NCI-H1417 treated with DMSO at 0.1 percent for 48 hours (cell line): Measurements from ENCODE around the gene PACRG.
"Not testable (repeated sequence)": the region's sequence is repeated elsewhere in the genome, so short reads cannot be mapped to it uniquely, and the experiment has no call there.

Experiments used
- DNase-seq: peaks from one replicate; lab custom pipeline; 2025; lab: John Stamatoyannopoulos, UW

PACRG gene

DNA sequence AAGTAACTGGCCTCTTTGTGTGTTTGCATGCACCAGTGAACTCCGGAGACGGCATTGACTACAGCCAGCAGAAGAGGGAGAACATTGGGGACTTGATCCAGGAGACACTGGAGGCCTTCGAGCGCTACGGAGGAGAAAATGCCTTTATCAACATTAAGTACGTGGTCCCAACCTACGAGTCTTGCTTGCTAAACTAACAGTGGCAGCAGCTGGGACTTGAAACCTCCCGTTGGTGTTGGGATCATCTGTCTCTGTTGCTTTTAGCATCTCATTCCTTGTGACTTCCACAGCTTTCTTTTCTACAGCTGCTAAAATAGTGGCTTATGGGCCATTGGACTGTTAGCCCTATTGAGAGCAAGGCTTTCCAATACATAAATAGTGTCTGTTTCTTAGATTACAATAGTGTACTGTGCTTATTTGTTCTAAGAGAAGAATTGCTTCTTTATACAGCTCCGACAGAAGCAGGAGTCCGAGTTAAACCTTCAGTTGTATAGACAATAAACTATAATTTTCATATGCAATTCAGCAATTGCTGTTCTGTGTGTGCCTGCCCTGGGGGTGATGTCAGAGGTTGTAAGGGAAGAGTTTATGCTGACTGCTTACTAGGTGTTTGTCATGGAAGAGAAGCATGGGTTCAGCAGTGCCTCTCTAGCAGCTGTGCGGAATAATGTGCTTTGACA lies 587.2 kb downstream of the PACRG start:
- no peak for DNase-seq

DNA sequence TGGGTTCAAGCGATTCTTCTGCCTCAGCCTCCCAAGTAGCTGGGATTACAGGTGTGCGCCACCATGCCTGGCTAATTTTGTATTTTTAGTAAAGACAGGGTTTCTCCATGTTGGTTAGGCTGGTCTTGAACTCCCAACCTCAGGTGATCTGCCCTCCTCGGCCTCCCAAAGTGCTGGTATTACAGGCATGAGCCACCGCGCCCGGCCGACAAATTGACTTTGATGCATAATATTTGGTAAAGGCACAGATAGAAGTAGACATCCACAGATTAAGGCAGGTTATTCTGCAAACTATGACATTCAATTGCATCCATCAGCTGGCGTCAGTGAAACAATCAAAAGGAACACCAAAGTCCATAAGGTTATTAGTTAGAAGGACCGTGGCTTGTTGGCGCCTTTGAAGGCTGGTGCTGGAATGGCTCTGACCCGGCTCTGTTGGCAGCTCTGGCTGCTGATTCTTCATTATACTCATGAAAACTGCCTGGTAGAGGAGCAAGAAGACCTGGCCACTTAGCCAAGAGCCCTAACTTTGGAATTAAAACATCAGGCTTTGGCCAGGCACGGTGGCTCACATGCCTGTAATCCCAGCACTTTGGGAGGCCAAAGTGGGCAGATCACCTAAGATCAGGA lies 589.2 kb downstream of the PACRG start:
- not testable (repeated sequence) for DNase-seq

DNA sequence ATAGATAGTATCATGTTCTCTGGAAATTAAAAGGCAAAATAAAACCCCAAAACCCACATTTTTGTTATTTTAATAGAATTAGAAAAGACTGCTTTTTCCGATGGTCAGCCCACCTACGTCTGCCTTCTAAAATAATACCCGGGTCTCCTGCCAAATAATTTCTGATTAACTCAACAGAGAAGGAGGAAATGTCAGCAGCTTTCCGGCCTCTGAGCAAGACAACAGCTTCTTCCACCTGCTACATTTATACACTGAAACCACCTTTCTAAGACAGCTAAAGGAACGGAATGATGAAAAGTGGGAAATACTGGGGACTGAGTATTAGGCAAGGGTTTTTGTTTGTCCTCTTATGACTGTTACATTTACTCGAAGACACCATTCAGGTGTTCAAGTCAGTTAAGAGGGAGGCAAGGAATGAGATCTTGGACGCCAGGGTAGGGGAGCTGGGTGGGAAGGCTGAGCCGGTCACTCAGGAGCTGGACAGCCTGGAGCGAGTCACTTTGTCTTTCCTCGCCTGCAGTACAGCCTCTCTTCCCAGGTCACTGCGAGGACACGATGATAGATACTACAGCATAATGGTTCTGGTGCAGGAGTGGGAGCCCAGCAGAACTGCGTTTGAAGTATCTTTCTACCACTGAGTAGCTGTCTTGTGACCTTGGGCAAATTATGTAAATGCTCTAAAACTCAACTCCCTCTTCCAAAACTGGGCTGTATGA lies 590.5 kb downstream of the PACRG start:
- DNase-seq: no peak

DNA sequence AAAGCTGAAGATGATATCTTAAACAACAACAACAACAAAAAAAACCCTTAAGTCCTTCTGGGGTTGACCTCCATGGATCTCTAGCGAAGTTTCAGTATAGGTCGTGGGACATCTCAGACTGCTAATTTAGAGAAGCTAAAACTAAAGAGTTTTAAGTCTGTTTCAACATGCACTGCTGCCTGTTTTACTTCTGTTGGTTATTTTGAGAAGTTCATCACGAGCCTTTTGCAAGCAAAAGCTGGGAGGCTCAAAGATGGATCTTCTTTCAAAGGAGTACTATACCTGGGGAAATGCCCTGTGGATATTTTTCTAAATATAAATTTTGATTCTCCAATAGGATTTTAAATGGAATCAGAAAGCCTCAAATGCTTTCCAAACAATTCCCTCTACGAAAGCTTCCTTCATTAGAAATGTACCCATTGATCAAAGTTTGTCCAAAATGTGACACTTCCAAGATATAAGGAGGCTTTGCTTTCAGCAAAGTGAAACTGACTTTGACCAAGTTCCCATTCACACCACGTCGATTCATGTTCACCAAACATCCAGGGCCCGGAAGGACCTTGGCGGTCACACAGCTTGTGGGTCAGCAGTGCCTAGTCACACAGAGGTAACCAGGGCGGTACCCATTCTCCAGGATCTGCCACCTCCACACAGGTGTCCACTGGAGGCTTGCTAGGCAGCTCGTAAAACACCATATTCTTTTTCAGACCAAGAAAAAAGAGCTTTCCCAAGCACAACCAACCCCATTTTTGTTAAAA lies 592.0 kb downstream of the PACRG start:
- DNase-seq: no peak

DNA sequence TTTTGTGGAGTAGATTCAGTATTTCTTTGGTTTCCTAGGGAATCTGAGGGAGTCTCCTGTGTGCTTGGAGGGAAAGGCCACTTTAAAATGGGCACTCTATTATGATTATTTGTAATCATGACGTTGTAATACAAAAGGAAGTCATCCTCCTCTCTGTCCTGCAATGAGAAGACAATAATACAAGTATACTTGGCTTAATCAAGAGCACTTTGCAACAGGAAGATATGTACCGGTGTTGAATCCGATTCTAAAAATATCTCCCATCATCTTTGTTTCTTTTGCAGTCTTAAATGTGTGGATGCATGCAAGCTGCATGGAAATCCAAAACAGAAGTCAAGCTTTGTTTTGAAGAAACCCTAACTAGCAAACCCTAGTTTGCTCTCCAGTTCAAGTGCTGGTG lies 592.6 kb downstream of the PACRG start:
- no peak for DNase-seq

DNA sequence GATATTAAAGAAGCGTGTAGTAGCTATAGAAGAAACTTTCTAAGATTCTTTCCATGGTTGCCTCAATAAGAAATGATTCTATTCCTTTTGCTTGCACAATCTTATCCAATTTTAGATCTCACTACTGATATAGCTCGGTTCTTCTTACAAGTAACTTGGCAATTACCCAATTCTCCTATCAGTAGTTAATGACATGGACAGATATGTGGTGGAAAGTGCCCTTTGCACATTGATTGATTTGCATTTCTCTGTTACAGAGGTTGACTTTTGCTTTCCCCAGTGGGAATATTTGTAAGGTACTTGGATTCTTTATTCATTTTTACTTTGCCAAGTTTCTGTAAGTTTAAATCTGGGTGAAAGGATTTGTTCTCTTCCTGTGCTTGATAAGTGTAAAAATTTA lies 593.0 kb downstream of the PACRG start:
- DNase-seq: no peak

DNA sequence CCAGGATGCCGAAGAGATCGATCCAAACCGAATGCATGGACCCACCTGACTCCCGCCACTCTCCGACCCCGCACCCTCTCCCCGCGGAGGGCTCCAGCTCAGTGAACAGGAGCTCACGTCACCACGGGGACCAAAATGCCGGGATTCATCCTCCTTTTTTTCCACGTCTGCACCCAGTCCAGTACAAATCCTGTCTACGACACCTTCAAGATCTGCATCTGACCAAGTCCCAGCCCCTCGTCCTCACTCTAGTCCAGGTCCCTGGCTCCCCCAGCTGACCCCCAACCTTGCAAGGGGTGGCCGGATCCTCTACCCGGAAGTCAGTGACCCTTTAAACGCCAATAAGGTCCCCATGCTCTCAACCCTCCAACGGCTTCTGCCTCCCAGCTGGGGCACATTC lies 593.9 kb downstream of the PACRG start:
- no peak for DNase-seq

DNA sequence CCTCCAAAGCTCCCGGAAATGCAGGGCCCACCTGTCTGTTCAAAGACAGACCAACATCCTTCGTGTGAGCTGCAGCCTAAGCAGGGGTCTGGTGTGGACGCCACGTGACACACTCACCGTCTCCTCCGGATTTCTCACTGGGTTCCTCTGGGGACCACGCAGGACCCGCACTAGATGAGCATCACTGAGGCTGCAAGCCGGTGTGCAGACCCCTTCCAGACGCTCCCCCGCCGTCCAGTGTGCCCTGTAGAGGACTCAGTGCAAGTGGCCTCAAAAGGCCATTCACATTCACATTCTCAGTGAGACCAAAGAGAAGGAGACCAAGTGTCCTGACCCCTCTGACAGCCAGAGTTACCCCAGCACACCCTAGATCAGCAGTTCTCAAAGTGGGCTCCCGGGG lies 595.5 kb downstream of the PACRG start:
- no peak for DNase-seq

DNA sequence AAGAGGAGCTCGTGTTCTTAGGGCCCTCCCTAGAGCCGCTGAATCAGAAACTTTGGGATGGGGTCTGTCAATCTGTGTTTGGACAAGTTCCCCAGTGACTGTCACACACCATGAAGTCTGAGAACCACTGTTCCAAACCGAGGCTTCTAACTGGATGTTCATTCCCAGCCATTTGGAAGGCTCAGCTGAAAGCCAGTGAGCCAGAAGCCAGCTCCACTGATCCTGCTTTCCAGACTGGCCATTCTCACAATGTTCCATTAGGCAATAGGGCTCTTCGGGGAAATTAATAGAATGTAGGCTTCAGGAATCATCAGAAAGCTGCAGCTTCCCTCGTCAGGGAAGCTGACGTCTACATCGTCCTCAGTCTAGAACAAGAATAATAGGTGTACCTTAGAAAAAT lies 595.9 kb downstream of the PACRG start:
- no peak for DNase-seq

DNA sequence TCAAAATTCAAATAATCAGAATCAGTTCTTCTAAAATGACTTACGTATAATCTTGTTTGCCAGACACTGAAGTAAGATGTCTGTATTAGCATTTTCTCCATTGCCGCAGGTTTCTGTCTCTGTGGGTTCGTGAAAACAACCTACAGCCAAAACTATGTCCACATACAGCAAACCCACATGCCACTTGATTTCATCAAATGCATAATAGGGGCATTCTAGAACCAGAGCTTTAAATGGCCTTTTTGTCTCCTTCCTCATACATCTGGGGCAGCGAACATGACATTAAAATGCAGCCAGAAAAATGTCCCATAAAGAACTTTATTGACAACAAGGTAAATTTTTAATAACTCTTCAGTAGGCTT lies 596.5 kb downstream of the PACRG start:
- no peak for DNase-seq

DNA sequence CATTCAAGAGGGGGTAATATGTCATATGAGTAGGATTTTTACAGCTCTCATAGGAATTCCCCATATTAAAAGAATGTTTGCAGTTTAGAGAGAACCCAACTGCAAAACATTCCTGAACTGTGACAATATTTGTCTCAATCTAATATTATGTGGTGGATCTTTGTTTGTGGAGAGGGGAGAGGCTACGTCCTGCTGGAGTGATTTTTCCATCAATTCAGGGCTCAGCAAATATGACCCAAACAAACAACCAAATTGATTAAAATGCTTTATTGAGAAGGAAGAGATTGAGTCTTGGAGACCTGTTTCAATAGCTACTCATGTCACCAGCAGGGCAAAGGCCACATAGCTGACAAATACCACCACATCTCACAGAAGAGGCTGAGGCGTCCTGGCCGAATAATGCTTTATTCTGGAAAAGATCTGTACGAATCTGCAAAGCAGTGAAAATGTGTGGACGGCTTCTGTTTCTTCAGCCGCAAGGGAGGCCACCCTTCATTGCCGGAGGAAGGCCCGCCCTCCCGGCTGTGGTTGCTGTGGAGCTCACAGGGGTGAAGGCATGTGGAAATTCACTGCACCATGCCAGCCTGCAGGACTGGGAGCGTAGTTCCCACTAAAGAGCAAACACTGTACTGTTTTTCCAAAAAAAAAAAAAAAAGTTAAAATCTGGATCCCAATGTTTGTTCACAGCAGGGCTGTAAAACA lies 597.1 kb downstream of the PACRG start:
- no peak for DNase-seq

DNA sequence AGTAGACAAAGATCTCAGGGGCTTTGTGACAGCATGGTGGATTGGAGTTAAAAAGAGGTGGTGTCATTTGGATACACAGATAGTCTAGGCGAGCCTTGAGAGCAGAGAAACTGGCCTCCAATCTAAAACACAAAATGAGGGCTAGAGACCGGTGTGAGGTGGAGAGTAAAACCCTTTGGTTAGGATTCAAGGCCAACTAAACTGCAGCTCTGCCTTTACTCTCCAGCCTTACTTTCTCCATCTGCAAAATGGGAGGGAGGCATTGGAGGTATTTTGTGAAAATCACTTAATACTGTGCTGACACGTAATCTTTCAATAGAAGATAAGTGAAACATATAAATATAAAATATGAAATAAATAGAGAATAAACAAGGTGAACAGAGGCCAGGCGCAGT lies 597.6 kb downstream of the PACRG start:
- DNase-seq: no peak

DNA sequence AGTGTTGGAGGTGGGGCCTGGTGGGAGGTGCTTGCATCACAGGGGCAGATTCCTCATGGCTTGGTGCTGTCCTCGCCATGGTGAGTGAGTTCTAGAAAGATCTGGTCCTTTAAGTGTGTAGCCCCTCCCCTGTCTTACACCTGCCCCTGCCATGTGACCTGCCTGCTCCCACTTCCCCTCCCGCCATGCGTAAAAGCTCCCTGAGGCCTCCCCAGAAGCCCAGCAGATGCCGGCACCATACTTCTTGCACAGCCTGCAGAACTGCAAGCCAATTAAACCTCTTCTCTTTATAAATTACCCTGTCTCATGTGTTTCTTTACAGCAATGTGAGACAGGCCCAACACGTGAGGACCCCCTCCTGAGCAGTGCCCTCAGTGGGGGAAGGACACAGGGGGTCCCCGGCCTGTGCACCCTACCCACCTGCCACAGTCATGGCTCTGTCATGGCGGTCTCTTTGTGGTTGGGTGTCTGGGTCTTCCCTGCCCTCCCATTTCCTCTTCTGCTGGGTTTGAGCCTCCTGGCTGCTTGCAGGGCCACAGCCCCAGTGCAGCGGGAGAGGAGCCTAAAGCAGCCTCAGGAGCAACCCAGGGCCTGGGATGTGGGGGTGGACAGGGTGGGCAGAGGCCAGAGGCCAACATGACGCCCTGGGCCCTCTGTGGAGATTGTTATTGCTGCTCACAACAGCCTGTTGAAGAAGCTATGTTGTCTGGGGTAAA lies 599.5 kb downstream of the PACRG start:
- no peak for DNase-seq

DNA sequence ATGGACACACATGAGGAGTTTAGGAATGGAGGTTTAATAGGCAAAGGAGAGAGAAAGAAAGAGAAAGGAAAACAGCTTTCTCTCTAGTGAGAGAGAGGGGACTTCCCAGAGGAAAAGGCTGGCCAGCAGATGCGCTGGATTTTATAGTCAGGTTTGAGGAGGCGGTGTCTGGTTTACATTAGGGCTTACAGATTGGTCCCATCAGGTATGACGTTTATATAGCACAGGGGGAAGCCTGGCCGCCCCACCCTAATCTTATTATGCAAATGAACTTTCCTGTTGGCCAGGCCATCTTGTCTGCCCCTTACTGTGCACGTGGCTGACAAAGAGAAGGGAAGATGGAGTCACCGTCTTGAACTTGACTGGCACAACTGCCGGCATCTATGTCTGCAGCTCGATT lies 600.1 kb downstream of the PACRG start:
- DNase-seq: no peak

DNA sequence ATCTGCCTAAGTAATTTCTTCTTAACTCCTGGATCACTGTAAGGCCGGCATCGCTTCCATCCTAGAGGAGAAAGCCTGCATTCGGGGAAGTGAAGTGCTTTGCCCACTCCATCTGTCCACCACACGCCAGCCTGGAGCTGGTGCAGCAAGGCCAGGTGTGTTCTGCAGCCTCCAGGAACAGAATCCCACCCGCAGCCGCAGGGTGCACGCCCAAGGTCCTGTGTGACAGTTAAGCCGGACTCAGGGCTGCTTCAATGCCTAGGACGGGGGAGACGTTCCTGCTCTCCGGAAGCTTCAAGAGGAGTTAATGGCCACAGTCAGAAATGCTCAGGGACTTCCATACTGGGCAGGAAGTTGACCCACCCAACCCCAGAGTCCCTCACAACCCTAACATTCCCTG lies 600.6 kb downstream of the PACRG start:
- no peak for DNase-seq

DNA sequence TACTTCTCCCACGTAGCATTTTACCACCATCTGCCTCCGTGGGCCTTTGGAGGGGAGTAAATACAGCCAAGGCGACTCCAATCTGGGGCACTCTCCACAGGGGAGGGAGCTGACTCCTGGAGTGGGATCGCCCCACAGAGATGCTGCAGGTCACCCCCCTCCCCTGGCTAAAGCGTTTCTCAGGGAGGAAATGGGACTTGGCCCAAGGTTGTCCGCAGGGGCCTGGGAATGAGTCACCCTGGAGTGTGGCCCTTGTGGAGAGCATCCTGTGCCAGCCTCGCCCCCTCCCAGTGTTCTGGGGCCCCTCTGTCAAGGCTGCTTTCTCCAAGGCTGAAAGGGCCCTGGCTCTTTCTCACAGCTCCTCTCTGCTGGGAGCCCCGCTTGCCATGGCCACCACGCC lies 602.2 kb downstream of the PACRG start:
- no peak for DNase-seq

DNA sequence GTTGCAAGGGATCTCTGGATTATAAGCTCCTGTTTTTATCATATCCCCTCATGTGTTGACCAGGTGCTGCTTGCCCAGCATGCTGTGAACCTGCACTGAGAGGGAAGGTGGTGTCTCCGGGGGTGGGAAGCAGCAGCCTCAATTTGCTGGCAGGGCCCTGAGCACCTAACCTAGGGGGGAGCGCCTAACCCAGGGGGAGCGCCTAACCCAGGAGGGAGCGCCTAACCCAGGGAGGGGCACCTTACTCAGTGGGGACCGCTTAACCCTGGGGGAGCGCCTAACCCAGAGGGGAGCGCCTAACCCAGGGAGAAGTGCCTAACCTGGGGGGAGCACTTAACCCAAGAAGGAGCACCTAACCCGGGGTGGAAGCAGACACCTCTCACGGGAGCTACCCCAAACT lies 603.5 kb downstream of the PACRG start:
- DNase-seq: no peak

DNA sequence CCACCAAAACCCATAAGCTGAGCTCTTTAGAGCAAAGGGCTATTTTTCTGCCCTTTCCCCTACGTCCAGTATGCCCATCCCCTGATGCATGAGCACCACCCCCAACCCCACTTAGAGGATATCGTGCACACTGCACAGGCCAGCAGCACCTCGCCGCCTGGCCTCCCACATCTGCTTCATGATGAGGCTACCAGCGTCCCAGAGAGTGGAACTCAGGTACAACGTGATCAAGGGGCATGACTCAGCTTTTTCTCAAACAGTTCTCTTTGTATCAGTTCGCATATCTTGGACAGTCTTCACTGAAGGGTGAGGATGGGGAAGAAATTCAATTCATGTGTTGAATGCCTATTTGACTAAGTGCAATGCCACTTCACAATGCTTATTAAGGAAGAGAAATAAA lies 604.8 kb downstream of the PACRG start:
- DNase-seq: no peak

DNA sequence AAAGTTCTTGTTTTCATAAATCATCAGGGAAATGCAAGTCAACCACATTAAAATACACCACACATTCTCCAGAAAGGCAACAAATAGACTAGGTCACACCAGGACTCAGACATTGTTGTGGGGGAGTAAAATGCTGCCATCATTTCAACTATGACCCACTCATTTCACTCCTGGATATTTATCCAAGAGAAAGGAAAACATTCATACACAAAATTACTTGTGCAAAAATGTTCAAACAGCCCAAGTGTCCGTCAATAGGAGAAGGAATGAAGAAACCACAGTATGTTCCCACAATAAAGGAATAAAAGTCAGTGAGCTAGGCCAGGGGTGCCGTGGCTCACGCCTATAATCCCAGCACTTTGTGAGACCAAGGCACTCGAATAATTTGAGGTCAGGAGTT lies 605.3 kb downstream of the PACRG start:
- no peak for DNase-seq

DNA sequence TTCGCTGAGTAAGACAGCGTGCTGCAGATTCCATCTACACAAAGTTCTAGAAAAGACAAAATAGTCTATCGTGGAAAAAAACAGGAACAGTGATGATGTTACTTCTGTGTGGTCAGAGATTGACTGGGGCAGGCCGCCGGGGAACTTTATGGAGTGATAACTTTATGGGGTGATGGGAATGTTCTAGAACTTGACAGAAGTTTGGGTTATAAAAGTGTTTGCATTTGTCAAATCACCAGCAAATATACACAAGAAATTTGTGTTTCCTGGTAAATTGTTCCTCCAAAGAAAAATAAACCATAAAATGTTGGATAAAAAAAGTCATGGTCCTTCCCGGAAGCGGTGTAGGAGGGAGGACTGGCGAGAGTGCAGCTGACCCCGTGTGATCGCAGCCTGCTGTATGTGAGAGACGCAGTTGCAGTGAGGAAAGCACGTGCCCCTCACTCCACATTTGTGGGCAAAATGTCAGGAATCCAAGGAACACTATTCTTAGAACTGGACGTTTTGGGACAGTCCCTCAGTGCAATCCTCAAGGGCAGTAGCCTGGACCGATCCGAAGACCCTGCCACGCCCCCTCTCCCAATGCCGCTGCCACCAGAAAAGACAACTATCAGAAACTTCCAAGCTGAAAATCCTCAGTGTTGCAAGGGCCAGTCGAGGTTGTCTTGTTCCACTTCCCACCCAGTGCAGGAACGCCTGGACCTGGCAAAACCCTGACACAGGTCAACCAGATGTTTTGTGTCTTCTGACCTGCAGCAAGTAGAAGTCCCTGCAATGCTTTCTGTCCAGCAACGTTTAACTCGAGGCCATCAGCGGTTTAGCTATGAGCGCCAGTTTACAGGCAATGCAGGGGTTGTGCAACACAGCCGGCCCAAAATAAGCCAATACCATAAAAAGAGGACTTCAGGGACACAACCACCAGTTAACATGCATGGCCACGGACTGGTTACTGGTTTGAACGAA lies 606.2 kb downstream of the PACRG start:
- DNase-seq: no peak
